HCT116 (cell line): ENCODE results near the gene STT3B. TPM values are rescaled to one million over a fixed set of nuclear protein-coding genes. Genes with fewer than 3 reads are reported as not detected.

Experiments
- ATAC-seq: fragments of 200-7000 bp; cut with Tn5 transposase; 2 replicates; pipeline ENCODE4 v1.9.1; 2020; ENCODE audit warnings: mild to moderate bottlenecking, moderate library complexity
- BruUV-seq: library from RNA; stranded (reverse); fragments of 400-500 nt; replicated peaks from 2 replicates; lab custom pipeline; 2021; lab: Mats Ljungman, UMichigan
- CTCF ChIA-PET: fragments of 300-600 bp; sonication (Branson Sonifier 250); formaldehyde crosslinking; loops from one replicate; lab custom pipeline; 2021; ENCODE audit warnings: antibody characterized with exemption; lab: Charles Lee
- POLR2A ChIA-PET: fragments of 300-600, 350-600 bp; sonication (Branson Sonifier 250); formaldehyde crosslinking; loops from one replicate; lab custom pipeline; 2021; ENCODE audit warnings: antibody characterized with exemption; lab: Charles Lee
- RAD21 ChIA-PET, 2 experiments: fragments of 300-600 bp; sonication (Branson Sonifier 250); formaldehyde crosslinking; loops; one replicate each; lab custom pipeline; 2023; ENCODE audit warnings: low total read pairs in 2 of 2; ENCODE audit not compliant: uncharacterized antibody in 2 of 2, unreplicated experiment in 2 of 2, low non-redundant PET in 1 of 2; lab: Charles Lee
- DNase-seq: peaks from one replicate; pipeline ENCODE4 v3.0.0-alpha.2; 2010; ENCODE audit warnings: low read depth, low spot score
- H2AFZ ChIP-seq: fragments of 200-600 bp; shearing (Covaris generic), sonication (generic); 2 replicates; pipeline ENCODE4 v1.6.1; 2017; ENCODE audit warnings: low read depth, mixed run types, mixed read lengths, antibody characterized with exemption, low read length; ENCODE audit not compliant: poor library complexity, severe bottlenecking
- H3K27ac ChIP-seq: 2 replicates; pipeline ENCODE4 v1.5.1; 2012; ENCODE audit warnings: low read depth, low read length
- H3K27me3 ChIP-seq: fragments of 200-600 bp; sonication (generic); 2 replicates; pipeline ENCODE4 v1.6.1; 2016; ENCODE audit warnings: mixed run types, low read length, mixed read lengths; ENCODE audit not compliant: insufficient read depth
- H3K36me3 ChIP-seq, 2 experiments: fragments of 200-500 bp in 1 of 2; fragments of 200-600 bp in 1 of 2; sonication (Bioruptor generic) in 1 of 2; sonication (generic) in 1 of 2; 2 replicates each; pipeline versions ENCODE4 v1.5.1 to v1.6.1; 2014 to 2016; ENCODE audit warnings: low read length in 2 of 2, inconsistent platforms in 1 of 2, mixed read lengths in 1 of 2, mixed run types in 1 of 2; ENCODE audit not compliant: insufficient read depth in 2 of 2, control insufficient read depth in 1 of 2
- H3K4me1 ChIP-seq, 2 experiments: fragments of 200-600 bp in 1 of 2; sonication (generic) in 1 of 2; 2 replicates each; pipeline versions ENCODE4 v1.5.1 to v1.6.1; 2012 to 2017; ENCODE audit warnings: low read length in 2 of 2, inconsistent platforms in 1 of 2, mild to moderate bottlenecking in 1 of 2, mixed read lengths in 1 of 2, mixed run types in 1 of 2, moderate library complexity in 1 of 2; ENCODE audit not compliant: insufficient read depth in 2 of 2, control insufficient read depth in 1 of 2
- H3K4me2 ChIP-seq: fragments of 200-600 bp; sonication (generic); 2 replicates; pipeline ENCODE4 v1.6.1; 2017; ENCODE audit warnings: mixed run types, low read length, mixed read lengths
- H3K4me3 ChIP-seq, 2 experiments: fragments of 200-600 bp in 1 of 2; sonication (generic) in 1 of 2; replicated peaks in 1 of 2; 2 replicates each; pipeline ENCODE4 v1.5.1; 2011 to 2016; ENCODE audit warnings: low read length in 2 of 2, control low read depth in 1 of 2, low read depth in 1 of 2, mild to moderate bottlenecking in 1 of 2, mixed read lengths in 1 of 2, mixed run types in 1 of 2
- H3K79me2 ChIP-seq: fragments of 200-600 bp; sonication (generic); 2 replicates; pipeline ENCODE4 v1.6.1; 2017; ENCODE audit warnings: mild to moderate bottlenecking, mixed run types, low read length, moderate library complexity, mixed read lengths; ENCODE audit not compliant: insufficient read depth
- H3K9ac ChIP-seq: fragments of 200-600 bp; sonication (generic); 2 replicates; pipeline ENCODE4 v1.6.1; 2016; ENCODE audit warnings: low read length, mixed read lengths
- H3K9me2 ChIP-seq: fragments of 200-600 bp; sonication (generic), shearing (Covaris generic); 2 replicates; pipeline ENCODE4 v1.6.1; 2017; ENCODE audit warnings: mixed run types, mild to moderate bottlenecking, moderate library complexity; ENCODE audit not compliant: insufficient read depth
- H3K9me3 ChIP-seq, 2 experiments: fragments of 200-500 bp in 1 of 2; fragments of 200-600 bp in 1 of 2; sonication (Bioruptor generic) in 1 of 2; sonication (generic) in 1 of 2; 2 replicates each; pipeline ENCODE4 v1.6.1; 2014 to 2017; ENCODE audit warnings: low read length in 2 of 2, mixed read lengths in 2 of 2, inconsistent platforms in 1 of 2, low read depth in 1 of 2, mild to moderate bottlenecking in 1 of 2, mixed run types in 1 of 2, moderate library complexity in 1 of 2; ENCODE audit not compliant: control insufficient read depth in 1 of 2, insufficient read depth in 1 of 2
- H4K20me1 ChIP-seq: fragments of 200-600 bp; sonication (generic), shearing (Covaris generic); 2 replicates; pipeline ENCODE4 v1.6.1; 2017; ENCODE audit warnings: mixed run types, mild to moderate bottlenecking, moderate library complexity; ENCODE audit not compliant: insufficient read depth
- CBX3 ChIP-seq: IDR thresholded peaks from 2 replicates; pipeline ENCODE4 v1.6.1; 2012; ENCODE audit warnings: low read depth
- CEBPB ChIP-seq: IDR thresholded peaks from 2 replicates; pipeline ENCODE4 v1.6.1; 2012; ENCODE audit warnings: low read depth
- EGR1 ChIP-seq: IDR thresholded peaks from 2 replicates; pipeline ENCODE4 v1.6.1; 2012; ENCODE audit warnings: low read depth
- ELF1 ChIP-seq: IDR thresholded peaks from 2 replicates; pipeline ENCODE4 v1.6.1; 2012; ENCODE audit warnings: low read depth, borderline replicate concordance
- EZH2phosphoT487 ChIP-seq: fragments of 200-600 bp; IDR thresholded peaks from 2 replicates; pipeline ENCODE4 v1.6.1; 2018; ENCODE audit warnings: antibody characterized with exemption, borderline replicate concordance
- FOSL1 ChIP-seq: IDR thresholded peaks from 2 replicates; pipeline ENCODE4 v1.6.1; 2012; ENCODE audit warnings: low read depth
- JUND ChIP-seq: IDR thresholded peaks from 2 replicates; pipeline ENCODE4 v1.6.1; 2012
- POLR2A ChIP-seq: IDR thresholded peaks from 2 replicates; pipeline ENCODE4 v1.7.0; 2011; ENCODE audit warnings: borderline replicate concordance; ENCODE audit not compliant: insufficient read depth, insufficient read length; ENCODE audit errors: extremely low read depth
- POLR2AphosphoS5 ChIP-seq: IDR thresholded peaks from 2 replicates; pipeline ENCODE4 v1.6.1; 2011; ENCODE audit warnings: mild to moderate bottlenecking, low read depth, low read length, moderate library complexity
- SIN3A ChIP-seq: IDR thresholded peaks from 2 replicates; pipeline ENCODE4 v1.6.1; 2012; ENCODE audit warnings: low read depth
- SP1 ChIP-seq: IDR thresholded peaks from 2 replicates; pipeline ENCODE4 v1.6.1; 2012; ENCODE audit warnings: low read depth
- SRF ChIP-seq: IDR thresholded peaks from 2 replicates; pipeline ENCODE4 v1.6.1; 2012; ENCODE audit warnings: low read depth
- TCF7L2 ChIP-seq: IDR thresholded peaks from 2 replicates; pipeline ENCODE4 v1.7.0; 2011; ENCODE audit warnings: borderline replicate concordance, inconsistent platforms; ENCODE audit not compliant: insufficient read depth, insufficient read length; ENCODE audit errors: extremely low read depth
- ZFX ChIP-seq: fragments of 450-650 bp; IDR thresholded peaks from 2 replicates; pipeline ENCODE4 v1.6.1; 2017
- ZNF274 ChIP-seq: fragments of 200-500 bp; sonication (Bioruptor generic); IDR thresholded peaks from 2 replicates; pipeline ENCODE4 v1.6.1; 2014; ENCODE audit warnings: mild to moderate bottlenecking, low read depth, low read length, inconsistent platforms
- intact Hi-C: fragments of 100-400 bp; cut with micrococcal nuclease; formaldehyde crosslinking; loops from 2 replicates; pipeline ENCODE4 v1.10.0; 2022
- total RNA-seq: library from RNA; stranded (reverse); gene quantifications from one replicate; pipeline ENCODE4 v1.2.1, GENCODE V29; 2021; ENCODE audit not compliant: unreplicated experiment
- TF ChIP-seq, protein P1 (sequence below): IDR thresholded peaks from 2 replicates; pipeline ENCODE4 v1.6.1; 2012
- TF ChIP-seq, protein P2 (sequence below): IDR thresholded peaks from 2 replicates; pipeline ENCODE4 v1.6.1; 2012; ENCODE audit warnings: low read depth
- TF ChIP-seq, protein P3 (sequence below): IDR thresholded peaks from 2 replicates; pipeline ENCODE4 v1.6.1; 2011; ENCODE audit warnings: mild to moderate bottlenecking, low read length, moderate library complexity; ENCODE audit not compliant: insufficient replicate concordance; ENCODE audit errors: extremely low read depth
- TF ChIP-seq, protein P4 (sequence below): IDR thresholded peaks from 2 replicates; pipeline ENCODE4 v1.6.1; 2012

Gene STT3B
- total RNA-seq, 1 experiment from 2014 or later: 131 TPM

DNA sequence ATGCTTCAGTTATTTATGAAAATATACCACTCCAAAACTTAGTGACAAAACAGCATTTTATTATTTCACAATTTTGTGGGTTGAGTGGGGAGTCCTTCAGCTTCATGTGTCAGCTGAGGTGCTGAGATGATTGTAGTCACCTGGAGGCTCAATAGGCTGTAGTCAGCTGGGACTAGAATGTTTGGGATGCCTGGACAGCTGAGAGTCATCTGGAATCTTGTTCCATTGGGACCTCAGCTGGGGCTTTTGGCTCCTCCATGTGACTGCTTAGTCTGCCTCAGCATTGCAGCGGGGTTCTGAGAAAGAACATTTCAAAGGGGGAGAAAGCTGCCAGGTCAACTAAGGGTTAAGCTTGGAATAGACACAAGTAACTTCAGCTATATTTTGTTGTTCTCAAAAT, 13.4 kb downstream of the STT3B start:
- Histone ChIP-seq H3K9me3 (no peaks in the 10 kb centered on the region), H4K20me1 (peaks cover 46% of the 10 kb centered on the region; the same call in 1 of the 2 replicates), H3K27ac (no peak overlapping the region), H3K27me3 (no peaks in the 10 kb centered on the region), H3K4me1 (peaks cover 10 to 35% of the 10 kb centered on the region in 2 experiments; a peak in 3 of 4 replicates), H3K79me2 (peaks cover 100% of the 10 kb centered on the region), H3K9me2 (no peaks in the 10 kb centered on the region), H3K4me2 (peak overlapping the region; percentile 47), H3K36me3 (no peaks in the 10 kb centered on the region), H3K4me3 (no peak overlapping the region), H2AFZ (no peak overlapping the region), H3K9ac (0 out of 2 replicates have a peak overlapping the region, but pooled peaks have one; percentile 1)
- no TSS peak for BruUV-seq
- ChIA-PET CTCF (interaction anchor here (1.1 kb wide), 1 partner anchor 14 kb away, joined by 3 read pairs; the partner anchor contains the start of gene STT3B), POLR2A (interaction anchor here (0.6 to 1.4 kb wide), 3 partner anchors 10 to 302 kb away, joined by 3 to 9 read pairs (median 3); partner anchors contain the start of gene STT3B), RAD21 (no interaction called here)
- intact Hi-C loops: no loop called here
- no peak for TF ChIP-seq EZH2phosphoT487
- TF ChIP-seq ELF1: no peak
- no peak for TF ChIP-seq ZNF274
- TF ChIP-seq TCF7L2: no peak
- TF ChIP-seq CBX3: no peak
- TF ChIP-seq ZFX: no peak
- TF ChIP-seq, protein P1, sequence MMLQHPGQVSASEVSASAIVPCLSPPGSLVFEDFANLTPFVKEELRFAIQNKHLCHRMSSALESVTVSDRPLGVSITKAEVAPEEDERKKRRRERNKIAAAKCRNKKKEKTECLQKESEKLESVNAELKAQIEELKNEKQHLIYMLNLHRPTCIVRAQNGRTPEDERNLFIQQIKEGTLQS: no peak
- TF ChIP-seq, protein P2, sequence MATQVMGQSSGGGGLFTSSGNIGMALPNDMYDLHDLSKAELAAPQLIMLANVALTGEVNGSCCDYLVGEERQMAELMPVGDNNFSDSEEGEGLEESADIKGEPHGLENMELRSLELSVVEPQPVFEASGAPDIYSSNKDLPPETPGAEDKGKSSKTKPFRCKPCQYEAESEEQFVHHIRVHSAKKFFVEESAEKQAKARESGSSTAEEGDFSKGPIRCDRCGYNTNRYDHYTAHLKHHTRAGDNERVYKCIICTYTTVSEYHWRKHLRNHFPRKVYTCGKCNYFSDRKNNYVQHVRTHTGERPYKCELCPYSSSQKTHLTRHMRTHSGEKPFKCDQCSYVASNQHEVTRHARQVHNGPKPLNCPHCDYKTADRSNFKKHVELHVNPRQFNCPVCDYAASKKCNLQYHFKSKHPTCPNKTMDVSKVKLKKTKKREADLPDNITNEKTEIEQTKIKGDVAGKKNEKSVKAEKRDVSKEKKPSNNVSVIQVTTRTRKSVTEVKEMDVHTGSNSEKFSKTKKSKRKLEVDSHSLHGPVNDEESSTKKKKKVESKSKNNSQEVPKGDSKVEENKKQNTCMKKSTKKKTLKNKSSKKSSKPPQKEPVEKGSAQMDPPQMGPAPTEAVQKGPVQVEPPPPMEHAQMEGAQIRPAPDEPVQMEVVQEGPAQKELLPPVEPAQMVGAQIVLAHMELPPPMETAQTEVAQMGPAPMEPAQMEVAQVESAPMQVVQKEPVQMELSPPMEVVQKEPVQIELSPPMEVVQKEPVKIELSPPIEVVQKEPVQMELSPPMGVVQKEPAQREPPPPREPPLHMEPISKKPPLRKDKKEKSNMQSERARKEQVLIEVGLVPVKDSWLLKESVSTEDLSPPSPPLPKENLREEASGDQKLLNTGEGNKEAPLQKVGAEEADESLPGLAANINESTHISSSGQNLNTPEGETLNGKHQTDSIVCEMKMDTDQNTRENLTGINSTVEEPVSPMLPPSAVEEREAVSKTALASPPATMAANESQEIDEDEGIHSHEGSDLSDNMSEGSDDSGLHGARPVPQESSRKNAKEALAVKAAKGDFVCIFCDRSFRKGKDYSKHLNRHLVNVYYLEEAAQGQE: no peak
- no peak for TF ChIP-seq POLR2AphosphoS5
- no peak for TF ChIP-seq SP1
- TF ChIP-seq, protein P3, sequence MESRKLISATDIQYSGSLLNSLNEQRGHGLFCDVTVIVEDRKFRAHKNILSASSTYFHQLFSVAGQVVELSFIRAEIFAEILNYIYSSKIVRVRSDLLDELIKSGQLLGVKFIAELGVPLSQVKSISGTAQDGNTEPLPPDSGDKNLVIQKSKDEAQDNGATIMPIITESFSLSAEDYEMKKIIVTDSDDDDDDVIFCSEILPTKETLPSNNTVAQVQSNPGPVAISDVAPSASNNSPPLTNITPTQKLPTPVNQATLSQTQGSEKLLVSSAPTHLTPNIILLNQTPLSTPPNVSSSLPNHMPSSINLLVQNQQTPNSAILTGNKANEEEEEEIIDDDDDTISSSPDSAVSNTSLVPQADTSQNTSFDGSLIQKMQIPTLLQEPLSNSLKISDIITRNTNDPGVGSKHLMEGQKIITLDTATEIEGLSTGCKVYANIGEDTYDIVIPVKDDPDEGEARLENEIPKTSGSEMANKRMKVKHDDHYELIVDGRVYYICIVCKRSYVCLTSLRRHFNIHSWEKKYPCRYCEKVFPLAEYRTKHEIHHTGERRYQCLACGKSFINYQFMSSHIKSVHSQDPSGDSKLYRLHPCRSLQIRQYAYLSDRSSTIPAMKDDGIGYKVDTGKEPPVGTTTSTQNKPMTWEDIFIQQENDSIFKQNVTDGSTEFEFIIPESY: no peak
- no peak for TF ChIP-seq JUND
- TF ChIP-seq EGR1: no peak
- no peak for TF ChIP-seq SIN3A
- TF ChIP-seq POLR2A: no peak
- no peak for TF ChIP-seq CEBPB
- TF ChIP-seq SRF: no peak
- no peak for TF ChIP-seq FOSL1
- TF ChIP-seq, protein P4, sequence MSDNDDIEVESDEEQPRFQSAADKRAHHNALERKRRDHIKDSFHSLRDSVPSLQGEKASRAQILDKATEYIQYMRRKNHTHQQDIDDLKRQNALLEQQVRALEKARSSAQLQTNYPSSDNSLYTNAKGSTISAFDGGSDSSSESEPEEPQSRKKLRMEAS: no peak
- DNase-seq: no peak
- ATAC-seq: no peak
